HepG2 (cell line): ENCODE results near the gene LGALS3. TPM values are rescaled to one million over a fixed set of nuclear protein-coding genes. Genes with fewer than 3 reads are reported as not detected.

Experiments
- ATF1 ChIP-seq: IDR thresholded peaks from 2 replicates; pipeline ENCODE4 v1.6.1; 2016; ENCODE audit warnings: mild to moderate bottlenecking, control low read depth
- FOXA1 ChIP-seq, 2 experiments: fragments of 450-650 bp in 1 of 2; sonication (generic) in 1 of 2; formaldehyde crosslinking in 1 of 2; IDR thresholded peaks; 2 replicates each; pipeline versions ENCODE4 v1.4.0 to v1.6.1; 2016 to 2020; ENCODE audit warnings: missing genetic modification reagents in 1 of 2
- FOXK2 ChIP-seq: fragments of 450-650 bp; IDR thresholded peaks from 2 replicates; pipeline ENCODE4 v1.6.1; 2016
- MIXL1 ChIP-seq: IDR thresholded peaks from 2 replicates; pipeline ENCODE4 v1.6.1; 2016
- MLLT10 ChIP-seq: sonication (generic); formaldehyde crosslinking; IDR thresholded peaks from 2 replicates; pipeline ENCODE4 v1.4.0; 2020; ENCODE audit warnings: missing genetic modification reagents
- NFATC3 ChIP-seq: sonication (generic); formaldehyde crosslinking; IDR thresholded peaks from 2 replicates; pipeline ENCODE4 v1.5.1; 2020; ENCODE audit warnings: mild to moderate bottlenecking, missing genetic modification reagents
- RARA ChIP-seq: IDR thresholded peaks from 2 replicates; pipeline ENCODE4 v1.6.1; 2016; ENCODE audit warnings: missing genetic modification reagents, missing compliant biosample characterization
- RBFOX2 ChIP-seq: fragments of 200-400 bp; formaldehyde crosslinking; IDR thresholded peaks from 2 replicates; pipeline ENCODE4 v1.6.1; 2017; ENCODE audit warnings: low read depth, mild to moderate bottlenecking, low read length
- RORA ChIP-seq: sonication (generic); formaldehyde crosslinking; IDR thresholded peaks from 2 replicates; pipeline ENCODE4 v1.5.0; 2020; ENCODE audit warnings: mild to moderate bottlenecking, missing genetic modification reagents, moderate library complexity
- SMAD1 ChIP-seq: sonication (generic); formaldehyde crosslinking; IDR thresholded peaks from 2 replicates; pipeline ENCODE4 v1.4.0; 2020; ENCODE audit warnings: missing genetic modification reagents, low read depth, mild to moderate bottlenecking, borderline replicate concordance
- SP4 ChIP-seq: sonication (generic); formaldehyde crosslinking; IDR thresholded peaks from 2 replicates; pipeline ENCODE4 v1.8.1; 2023; ENCODE audit warnings: mild to moderate bottlenecking, missing genetic modification reagents
- SRY ChIP-seq: sonication (generic); formaldehyde crosslinking; IDR thresholded peaks from 2 replicates; pipeline ENCODE4 v1.8.0; 2022; ENCODE audit warnings: mild to moderate bottlenecking, missing genetic modification reagents
- STAT5B ChIP-seq: sonication (generic); formaldehyde crosslinking; IDR thresholded peaks from 2 replicates; pipeline ENCODE4 v1.4.0; 2020; ENCODE audit warnings: missing genetic modification reagents
- ZEB1 ChIP-seq: IDR thresholded peaks from 2 replicates; pipeline ENCODE4 v1.6.1; 2012; ENCODE audit warnings: mild to moderate bottlenecking, low read depth, inconsistent platforms; ENCODE audit not compliant: insufficient replicate concordance
- ZFP36 ChIP-seq: fragments of 150-350 bp; IDR thresholded peaks from 2 replicates; pipeline ENCODE4 v1.6.1; 2018; ENCODE audit warnings: borderline replicate concordance, low read length, low read depth; ENCODE audit not compliant: partially characterized antibody
- ZIK1 ChIP-seq: sonication (generic); formaldehyde crosslinking; IDR thresholded peaks from 2 replicates; pipeline ENCODE4 v1.5.0; 2020; ENCODE audit warnings: mild to moderate bottlenecking, low read depth, missing genetic modification reagents, borderline replicate concordance
- ZNF12 ChIP-seq: sonication (generic); formaldehyde crosslinking; IDR thresholded peaks from 2 replicates; pipeline ENCODE4 v1.5.0; 2020; ENCODE audit warnings: missing genetic modification reagents
- ZNF292 ChIP-seq: sonication (generic); formaldehyde crosslinking; IDR thresholded peaks from 2 replicates; pipeline ENCODE4 v1.8.1; 2022; ENCODE audit warnings: mild to moderate bottlenecking, low read depth, missing genetic modification reagents, borderline replicate concordance
- ZNF296 ChIP-seq: sonication (generic); formaldehyde crosslinking; conservative IDR thresholded peaks from 2 replicates; pipeline ENCODE4 v1.5.0; 2020; ENCODE audit warnings: mild to moderate bottlenecking, missing genetic modification reagents
- ZNF337 ChIP-seq: sonication (generic); formaldehyde crosslinking; IDR thresholded peaks from 2 replicates; pipeline ENCODE4 v1.5.1; 2020; ENCODE audit warnings: missing genetic modification reagents, low read depth, mild to moderate bottlenecking, borderline replicate concordance
- ZNF33B ChIP-seq: sonication (generic); formaldehyde crosslinking; IDR thresholded peaks from 2 replicates; pipeline ENCODE4 v1.5.1; 2020; ENCODE audit warnings: mild to moderate bottlenecking, missing genetic modification reagents
- ZNF766 ChIP-seq: sonication (generic); formaldehyde crosslinking; IDR thresholded peaks from 2 replicates; pipeline ENCODE4 v1.5.0; 2020; ENCODE audit warnings: missing genetic modification reagents, borderline replicate concordance
- polyA plus RNA-seq, 8 experiments: library from polyadenylated mRNA; depleted of rRNA in 3 of 8; stranded (reverse) in 7 of 8; unstranded in 1 of 8; fragments of >200 nt; fragmentation: Illumina TruSeq in 4 of 8; extraction: Trizol in 4 of 8; gene quantifications; 2 replicates each; pipeline versions ENCODE4 v1.2.1 to v1.2.3, GENCODE V29; 2011 to 2016; ENCODE audit warnings: low read depth in 4 of 8, missing spikeins in 1 of 8, mixed read lengths in 1 of 8; ENCODE audit not compliant: insufficient read depth in 1 of 8
- total RNA-seq, 5 experiments: library from RNA; depleted of rRNA; stranded (reverse); fragments of >200 nt; fragmentation: Illumina TruSeq; extraction: Trizol; gene quantifications; 2 replicates each; pipeline ENCODE4 v1.2.3, GENCODE V29; 2016; ENCODE audit warnings: low read depth in 1 of 5
- TF ChIP-seq, protein P1 (sequence below): sonication (generic); formaldehyde crosslinking; IDR thresholded peaks from 2 replicates; pipeline ENCODE4 v1.4.0; 2020; ENCODE audit warnings: missing genetic modification reagents, borderline replicate concordance
- TF ChIP-seq, protein P2 (sequence below): sonication (generic); formaldehyde crosslinking; IDR thresholded peaks from 2 replicates; pipeline ENCODE4 v1.4.0; 2020; ENCODE audit warnings: missing genetic modification reagents

The LGALS3 gene
- total and polyA plus RNA-seq, 2 of the 13 experiments (the other 11 are each of a cell fraction or from before 2014, with no cell fraction given), result 5.0 to 97.4 TPM

DNA sequence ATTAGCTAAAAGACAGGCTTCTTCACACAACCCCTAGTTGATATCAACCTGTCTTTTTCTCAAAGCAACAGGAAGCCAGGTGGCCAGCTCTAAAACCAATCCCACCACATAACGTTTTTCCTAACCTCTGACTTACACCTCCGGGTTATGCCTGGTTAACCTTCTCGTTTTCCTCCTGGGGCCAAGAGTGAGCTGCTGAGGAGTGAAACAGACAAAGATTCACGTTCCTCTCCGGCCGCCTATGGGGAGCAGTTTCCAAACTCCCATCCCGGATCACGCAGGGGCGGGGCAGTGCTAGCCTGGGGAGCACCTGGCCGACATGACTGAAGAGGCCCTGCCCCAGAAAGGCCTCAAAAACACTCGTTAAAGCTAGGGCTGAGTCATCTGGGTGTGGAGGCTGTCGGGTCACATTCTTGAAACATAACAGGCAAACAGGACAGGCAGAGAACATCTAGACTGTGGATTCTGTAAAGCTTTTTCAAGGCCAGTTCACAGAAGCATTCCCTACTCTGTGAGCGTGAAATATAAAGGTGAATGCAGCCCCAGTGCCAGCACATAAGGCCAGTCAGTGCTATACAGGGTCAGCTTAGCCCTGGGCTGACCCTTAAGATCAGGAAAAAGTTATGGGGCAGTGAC, 25.9 kb upstream of the LGALS3 start (continued):
- TF ChIP-seq ZNF292 (CRISPR knock-in tag), result peak; percentile 80; the same call in 1 of the 2 replicates
- TF ChIP-seq, protein P1, sequence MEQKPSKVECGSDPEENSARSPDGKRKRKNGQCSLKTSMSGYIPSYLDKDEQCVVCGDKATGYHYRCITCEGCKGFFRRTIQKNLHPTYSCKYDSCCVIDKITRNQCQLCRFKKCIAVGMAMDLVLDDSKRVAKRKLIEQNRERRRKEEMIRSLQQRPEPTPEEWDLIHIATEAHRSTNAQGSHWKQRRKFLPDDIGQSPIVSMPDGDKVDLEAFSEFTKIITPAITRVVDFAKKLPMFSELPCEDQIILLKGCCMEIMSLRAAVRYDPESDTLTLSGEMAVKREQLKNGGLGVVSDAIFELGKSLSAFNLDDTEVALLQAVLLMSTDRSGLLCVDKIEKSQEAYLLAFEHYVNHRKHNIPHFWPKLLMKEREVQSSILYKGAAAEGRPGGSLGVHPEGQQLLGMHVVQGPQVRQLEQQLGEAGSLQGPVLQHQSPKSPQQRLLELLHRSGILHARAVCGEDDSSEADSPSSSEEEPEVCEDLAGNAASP (CRISPR knock-in tag), result peak; percentile 76; the same call in 1 of the 2 replicates
- TF ChIP-seq FOXK2, result no peak
- TF ChIP-seq, protein P2, sequence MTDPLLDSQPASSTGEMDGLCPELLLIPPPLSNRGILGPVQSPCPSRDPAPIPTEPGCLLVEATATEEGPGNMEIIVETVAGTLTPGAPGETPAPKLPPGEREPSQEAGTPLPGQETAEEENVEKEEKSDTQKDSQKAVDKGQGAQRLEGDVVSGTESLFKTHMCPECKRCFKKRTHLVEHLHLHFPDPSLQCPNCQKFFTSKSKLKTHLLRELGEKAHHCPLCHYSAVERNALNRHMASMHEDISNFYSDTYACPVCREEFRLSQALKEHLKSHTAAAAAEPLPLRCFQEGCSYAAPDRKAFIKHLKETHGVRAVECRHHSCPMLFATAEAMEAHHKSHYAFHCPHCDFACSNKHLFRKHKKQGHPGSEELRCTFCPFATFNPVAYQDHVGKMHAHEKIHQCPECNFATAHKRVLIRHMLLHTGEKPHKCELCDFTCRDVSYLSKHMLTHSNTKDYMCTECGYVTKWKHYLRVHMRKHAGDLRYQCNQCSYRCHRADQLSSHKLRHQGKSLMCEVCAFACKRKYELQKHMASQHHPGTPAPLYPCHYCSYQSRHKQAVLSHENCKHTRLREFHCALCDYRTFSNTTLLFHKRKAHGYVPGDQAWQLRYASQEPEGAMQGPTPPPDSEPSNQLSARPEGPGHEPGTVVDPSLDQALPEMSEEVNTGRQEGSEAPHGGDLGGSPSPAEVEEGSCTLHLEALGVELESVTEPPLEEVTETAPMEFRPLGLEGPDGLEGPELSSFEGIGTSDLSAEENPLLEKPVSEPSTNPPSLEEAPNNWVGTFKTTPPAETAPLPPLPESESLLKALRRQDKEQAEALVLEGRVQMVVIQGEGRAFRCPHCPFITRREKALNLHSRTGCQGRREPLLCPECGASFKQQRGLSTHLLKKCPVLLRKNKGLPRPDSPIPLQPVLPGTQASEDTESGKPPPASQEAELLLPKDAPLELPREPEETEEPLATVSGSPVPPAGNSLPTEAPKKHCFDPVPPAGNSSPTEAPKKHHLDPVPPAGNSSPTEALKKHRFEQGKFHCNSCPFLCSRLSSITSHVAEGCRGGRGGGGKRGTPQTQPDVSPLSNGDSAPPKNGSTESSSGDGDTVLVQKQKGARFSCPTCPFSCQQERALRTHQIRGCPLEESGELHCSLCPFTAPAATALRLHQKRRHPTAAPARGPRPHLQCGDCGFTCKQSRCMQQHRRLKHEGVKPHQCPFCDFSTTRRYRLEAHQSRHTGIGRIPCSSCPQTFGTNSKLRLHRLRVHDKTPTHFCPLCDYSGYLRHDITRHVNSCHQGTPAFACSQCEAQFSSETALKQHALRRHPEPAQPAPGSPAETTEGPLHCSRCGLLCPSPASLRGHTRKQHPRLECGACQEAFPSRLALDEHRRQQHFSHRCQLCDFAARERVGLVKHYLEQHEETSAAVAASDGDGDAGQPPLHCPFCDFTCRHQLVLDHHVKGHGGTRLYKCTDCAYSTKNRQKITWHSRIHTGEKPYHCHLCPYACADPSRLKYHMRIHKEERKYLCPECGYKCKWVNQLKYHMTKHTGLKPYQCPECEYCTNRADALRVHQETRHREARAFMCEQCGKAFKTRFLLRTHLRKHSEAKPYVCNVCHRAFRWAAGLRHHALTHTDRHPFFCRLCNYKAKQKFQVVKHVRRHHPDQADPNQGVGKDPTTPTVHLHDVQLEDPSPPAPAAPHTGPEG (CRISPR knock-in tag), result peak; percentile 42; the same call in 1 of the 2 replicates
- TF ChIP-seq ZEB1, result peak; percentile 78
- TF ChIP-seq ZNF337 (CRISPR knock-in tag), result no peak
- TF ChIP-seq ZNF766, result peak; percentile 57; the same call in 1 of the 2 replicates
- TF ChIP-seq SMAD1 (CRISPR knock-in tag), result no peak
- TF ChIP-seq SRY, result no peak; the same call in 1 of the 2 replicates
- TF ChIP-seq ZIK1 (CRISPR knock-in tag), result no peak
- TF ChIP-seq ZNF296 (CRISPR knock-in tag), result no peak
- TF ChIP-seq SP4 (CRISPR knock-in tag), result peak; percentile 48; the same call in 1 of the 2 replicates
- TF ChIP-seq RARA (CRISPR knock-in tag), result peak; percentile 83
- peak; percentile 44; the same call in 1 of the 2 replicates for TF ChIP-seq ZNF12 (CRISPR knock-in tag)
- peak; percentile 63 for TF ChIP-seq MIXL1 (CRISPR knock-in tag)
- TF ChIP-seq RORA (CRISPR knock-in tag), result no peak
- 0 out of 2 replicates have a peak, but pooled peaks have one; percentile 55 for TF ChIP-seq NFATC3 (CRISPR knock-in tag)
- 0 out of 2 replicates have a peak, but pooled peaks have one; percentile 33 for TF ChIP-seq ATF1 (CRISPR knock-in tag)
- TF ChIP-seq FOXA1 (IDR thresholded peaks at IDR 0.05), result no peak
- TF ChIP-seq FOXA1 (CRISPR knock-in tag; IDR thresholded peaks at IDR 0.05), result peak; percentile 30; the same call in 1 of the 2 replicates
- 0 out of 2 replicates have a peak, but pooled peaks have one; percentile 74 for TF ChIP-seq ZNF33B (CRISPR knock-in tag)
- TF ChIP-seq STAT5B (CRISPR knock-in tag), result no peak
- TF ChIP-seq ZFP36, result no peak
- no peak for TF ChIP-seq RBFOX2
- no peak for TF ChIP-seq MLLT10 (CRISPR knock-in tag)
